Measurements from ENCODE around the gene PPIP5K1.

PPIP5K1 gene

GRCh38 chr15:43487271-43487895 is 102.6 kb downstream of the PPIP5K1 start:
- DNase-seq (ENCODE audit: low read depth) = no peak
- TF ChIP-seq CTCF (conservative IDR thresholded peaks at IDR 0.05; ENCODE audit: low read length) = no peak
- H3K4me3 ChIP-seq (ENCODE audit: low read length) = no peak overlapping the region

- H3K4me3 ChIP-seq (ENCODE audit: low read length) = no peak overlapping the region
- no peak for DNase-seq (ENCODE audit: low read depth)
- no peak for TF ChIP-seq CTCF (conservative IDR thresholded peaks at IDR 0.05; ENCODE audit: low read length)
Measured at GRCh38 chr15:43484455-43484854, 105.6 kb downstream of the PPIP5K1 start.
